ENCODE results near the gene CNIH2. TPM values are rescaled to one million over a fixed set of nuclear protein-coding genes. Genes with fewer than 3 reads are reported as not detected.

The CNIH2 gene
- total RNA-seq, 4 donors from 2014 or later = not detected

DNA sequence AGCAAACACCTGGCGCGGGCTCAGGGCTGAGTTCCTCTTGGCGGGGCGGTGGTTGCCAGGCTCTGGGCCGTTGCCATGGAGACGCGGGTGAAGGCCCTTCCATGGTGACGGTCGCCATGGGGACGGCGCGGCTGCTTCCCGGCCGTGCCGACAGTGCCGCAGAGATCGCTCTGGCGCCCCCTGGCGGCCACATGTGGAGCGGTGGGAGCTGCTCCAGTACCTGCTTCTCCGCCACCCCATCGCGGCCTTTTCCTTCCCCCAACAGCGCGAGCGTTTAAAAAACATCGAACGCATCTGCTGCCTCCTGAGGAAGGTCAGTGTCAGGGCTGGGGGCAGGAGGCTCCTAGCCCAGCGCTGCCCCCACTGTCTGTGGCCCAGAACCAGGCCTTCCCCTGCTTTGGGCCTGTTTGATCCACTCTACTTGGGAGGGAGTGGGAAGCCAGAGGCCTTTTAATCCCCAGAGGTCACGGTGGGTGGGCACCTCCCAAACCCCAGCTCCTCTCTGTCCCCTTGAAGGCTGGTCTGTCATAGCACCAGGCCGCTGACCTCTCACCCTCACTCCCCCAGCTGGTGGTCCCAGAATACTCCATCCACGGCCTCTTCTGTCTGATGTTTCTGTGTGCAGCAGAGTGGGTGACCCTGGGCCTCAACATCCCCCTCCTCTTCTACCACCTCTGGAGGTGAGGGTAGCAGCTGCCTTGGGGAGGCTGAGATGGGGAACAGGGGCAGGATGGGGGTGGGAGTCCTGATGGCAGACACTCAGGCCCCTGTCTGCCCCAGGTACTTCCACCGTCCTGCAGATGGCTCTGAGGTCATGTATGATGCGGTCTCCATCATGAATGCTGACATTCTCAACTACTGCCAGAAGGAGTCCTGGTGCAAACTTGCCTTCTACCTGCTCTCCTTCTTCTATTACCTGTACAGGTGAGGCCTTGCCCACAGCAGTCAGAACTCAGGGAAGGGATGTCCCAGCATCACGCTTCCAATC, 4.8 kb downstream of the CNIH2 start:
- 35 to 48% methylated on average over 9 to 15 of the region's 35 CpGs for WGBS, 2 donors
- Histone ChIP-seq H3K4me3 (replicated peaks in 1 of 3) (no peak overlapping the region), H3K27me3 (no peaks in the 10 kb centered on the region), H3K36me3 (peaks cover 0 to 6% of the 10 kb centered on the region in 2 donors), H3K27ac (no peak overlapping the region), H3K9me3 (no peaks in the 10 kb centered on the region), H3K4me1 (peaks cover 5 to 12% of the 10 kb centered on the region in 2 donors)
- DNase-seq = peak; percentile 99
- no peak for TF ChIP-seq POLR2A (IDR thresholded peaks at IDR 0.05)
- TF ChIP-seq, protein P1, sequence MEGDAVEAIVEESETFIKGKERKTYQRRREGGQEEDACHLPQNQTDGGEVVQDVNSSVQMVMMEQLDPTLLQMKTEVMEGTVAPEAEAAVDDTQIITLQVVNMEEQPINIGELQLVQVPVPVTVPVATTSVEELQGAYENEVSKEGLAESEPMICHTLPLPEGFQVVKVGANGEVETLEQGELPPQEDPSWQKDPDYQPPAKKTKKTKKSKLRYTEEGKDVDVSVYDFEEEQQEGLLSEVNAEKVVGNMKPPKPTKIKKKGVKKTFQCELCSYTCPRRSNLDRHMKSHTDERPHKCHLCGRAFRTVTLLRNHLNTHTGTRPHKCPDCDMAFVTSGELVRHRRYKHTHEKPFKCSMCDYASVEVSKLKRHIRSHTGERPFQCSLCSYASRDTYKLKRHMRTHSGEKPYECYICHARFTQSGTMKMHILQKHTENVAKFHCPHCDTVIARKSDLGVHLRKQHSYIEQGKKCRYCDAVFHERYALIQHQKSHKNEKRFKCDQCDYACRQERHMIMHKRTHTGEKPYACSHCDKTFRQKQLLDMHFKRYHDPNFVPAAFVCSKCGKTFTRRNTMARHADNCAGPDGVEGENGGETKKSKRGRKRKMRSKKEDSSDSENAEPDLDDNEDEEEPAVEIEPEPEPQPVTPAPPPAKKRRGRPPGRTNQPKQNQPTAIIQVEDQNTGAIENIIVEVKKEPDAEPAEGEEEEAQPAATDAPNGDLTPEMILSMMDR (IDR thresholded peaks at IDR 0.05) = peak; percentile 87 to 99 (median 96)
- intact Hi-C loops (cut with DNase I) = loop anchor here (2.0 kb wide), 1 partner anchor 60 kb away; no protein-coding TSS in a partner anchor

DNA sequence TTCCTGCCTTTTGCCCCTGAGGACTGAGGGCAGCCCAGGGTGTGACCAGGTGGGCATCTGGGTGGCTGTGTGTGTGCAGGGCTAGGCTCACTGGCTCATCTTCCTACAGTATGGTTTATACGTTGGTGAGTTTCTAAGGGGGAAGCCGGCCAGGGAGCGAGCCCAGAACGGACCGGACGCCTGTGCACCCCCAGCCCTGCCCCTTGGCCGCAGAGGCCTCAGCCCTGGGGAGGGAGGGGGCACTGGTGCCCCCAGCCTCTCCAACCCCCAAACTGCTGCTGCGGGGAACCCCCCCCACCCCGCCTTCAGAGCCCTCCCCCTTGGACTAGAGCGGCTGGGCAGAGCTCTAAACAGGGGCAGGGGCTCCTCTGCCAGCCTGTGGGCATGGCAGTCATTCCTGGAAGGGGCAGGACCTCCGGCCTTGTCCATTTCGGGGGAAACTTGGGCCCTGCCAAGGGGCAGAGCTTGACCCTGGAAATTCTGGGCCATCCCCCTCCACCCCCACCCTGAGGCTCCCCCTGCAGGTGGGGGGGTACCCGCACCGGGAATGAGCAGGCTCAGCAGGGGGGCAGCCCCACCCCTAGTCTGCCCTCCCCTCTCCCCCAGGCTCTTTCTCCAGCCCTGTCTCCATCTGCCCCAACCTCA, 5.6 kb downstream of the CNIH2 start:
- Histone ChIP-seq H3K27ac (no peak overlapping the region), H3K4me3 (replicated peaks in 1 of 3) (no peak overlapping the region), H3K36me3 (peaks cover 0 to 6% of the 10 kb centered on the region in 2 donors), H3K9me3 (no peaks in the 10 kb centered on the region), H3K27me3 (no peaks in the 10 kb centered on the region), H3K4me1 (peaks cover 13 to 14% of the 10 kb centered on the region in 2 donors)
- intact Hi-C loops (cut with DNase I) = loop anchor here (2.0 kb wide), 1 partner anchor 61 kb away; no protein-coding TSS in a partner anchor
- TF ChIP-seq POLR2A (IDR thresholded peaks at IDR 0.05) = no peak
- TF ChIP-seq, protein P1 (IDR thresholded peaks at IDR 0.05) = no peak
- no peak for DNase-seq
- 83 to 87% methylated on average over 2 to 11 of the region's 14 CpGs for WGBS, 2 donors

- no peaks in the 10 kb centered on the region for H3K27me3 ChIP-seq
- intact Hi-C loops (cut with DNase I) = loop anchor here (5.0 kb wide), 1 partner anchor 138 kb away; the partner anchor contains the start of gene NPAS4
- H3K36me3 ChIP-seq = peaks cover 0 to 6% of the 10 kb centered on the region in 2 donors
- H3K27ac ChIP-seq = no peak overlapping the region
- H3K4me1 ChIP-seq = peaks cover 13 to 14% of the 10 kb centered on the region in 2 donors
- 90 to 95% methylated on average over 16 of the region's 16 CpGs for WGBS, 2 donors
- TF ChIP-seq, protein P1 (IDR thresholded peaks at IDR 0.05) = no peak
- TF ChIP-seq POLR2A (IDR thresholded peaks at IDR 0.05) = no peak
- DNase-seq = no peak
- no peaks in the 10 kb centered on the region for H3K9me3 ChIP-seq
- H3K4me3 ChIP-seq (replicated peaks in 1 of 3) = no peak overlapping the region
Observed at GRCh38 chr11:66284526-66285078, 6.6 kb downstream of the CNIH2 start.

DNA sequence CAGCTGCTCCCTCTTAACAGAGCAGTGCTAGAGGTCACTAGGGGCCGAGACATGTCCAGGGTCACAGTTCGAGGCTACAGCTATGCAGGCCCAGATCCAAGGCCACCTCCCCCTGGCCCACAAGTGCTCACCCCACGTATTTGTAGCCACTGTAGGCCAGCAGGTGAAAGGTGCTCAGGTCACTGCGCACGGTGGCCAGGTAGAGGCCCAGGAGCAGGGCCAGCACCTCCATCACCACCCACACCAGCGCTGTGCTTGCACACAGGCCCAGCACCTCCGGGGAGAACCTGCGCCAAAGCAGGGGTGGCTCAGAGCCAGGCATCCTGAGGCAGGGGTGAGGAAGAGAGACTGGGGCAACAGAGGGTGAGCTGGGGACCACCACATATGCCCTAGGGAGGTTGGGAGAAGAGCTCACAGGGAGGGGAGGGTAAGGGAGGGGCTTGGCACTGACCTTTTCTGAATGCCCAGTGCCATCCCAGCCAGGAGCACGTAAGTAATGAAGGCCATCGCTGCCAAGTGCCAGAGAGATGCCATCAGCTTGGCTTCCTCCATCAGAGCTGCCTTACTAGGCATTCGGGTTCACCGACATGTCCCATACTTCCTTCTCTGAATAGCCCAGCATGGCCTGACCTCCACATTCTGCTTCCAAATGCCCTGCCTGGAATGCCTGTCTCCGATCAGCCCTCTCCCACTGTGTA, 7.4 kb downstream of the CNIH2 start:
- 88 to 98% methylated on average over 9 to 11 of the region's 13 CpGs for WGBS, 2 donors
- TF ChIP-seq, protein P1 (IDR thresholded peaks at IDR 0.05) = no peak
- TF ChIP-seq POLR2A (IDR thresholded peaks at IDR 0.05) = no peak
- DNase-seq = no peak
- intact Hi-C loops (cut with DNase I) = loop anchor here (5.0 kb wide), 1 partner anchor 137 kb away; the partner anchor contains the start of gene NPAS4
- Histone ChIP-seq H3K36me3 (peaks cover 0 to 6% of the 10 kb centered on the region in 2 donors), H3K4me1 (peaks cover 19% of the 10 kb centered on the region in 2 donors), H3K9me3 (no peaks in the 10 kb centered on the region), H3K4me3 (replicated peaks in 1 of 3) (no peak overlapping the region), H3K27me3 (no peaks in the 10 kb centered on the region), H3K27ac (no peak overlapping the region)

All from thyroid gland (tissue), 4 donors.